ENCODE results near the gene CYBA. TPM values are rescaled to one million over a fixed set of nuclear protein-coding genes. Genes with fewer than 3 reads are reported as not detected.

CYBA gene
- total and polyA plus RNA-seq, 2 of the 4 experiments (the other 2 are of a cell fraction) = 65.6 to 169 TPM

GRCh38 chr16:88645941-88646340 is 4.9 kb downstream of the CYBA start:
- Histone ChIP-seq H3K9ac (ENCODE audit: low read depth, low read length) (no peak overlapping the region), H3K27me3 (ENCODE audit: control insufficient read depth, insufficient read depth, low read length) (no peaks in the 10 kb centered on the region; the same call in 1 of the 2 replicates), H3K4ac (ENCODE audit: low read depth, low read length) (no peak overlapping the region), H2BK5ac (ENCODE audit: low read depth, low read length, poor library complexity, severe bottlenecking) (no peak overlapping the region), H2BK15ac (ENCODE audit: low read depth, low read length) (no peak overlapping the region), H3K4me3 (ENCODE audit: insufficient read depth, low read depth, low read length) (no peak overlapping the region), H2BK120ac (ENCODE audit: low read depth, low read length) (no peak overlapping the region), H4K20me1 (ENCODE audit: insufficient read depth, low read length) (peaks cover 6% of the 10 kb centered on the region), H2AFZ (replicated peaks; ENCODE audit: low read length, poor library complexity) (no peak overlapping the region), H3K9me3 (ENCODE audit: control insufficient read depth, insufficient read depth, low read length) (no peaks in the 10 kb centered on the region), H3K23ac (ENCODE audit: low read depth, low read length) (no peak overlapping the region), H3K56ac (ENCODE audit: extremely low read depth, insufficient read depth, low read length) (no peak overlapping the region), H3K36me3 (ENCODE audit: control insufficient read depth, insufficient read depth, low read length) (peaks cover 3% of the 10 kb centered on the region), H3K4me1 (ENCODE audit: control insufficient read depth, insufficient read depth, low read length) (no peaks in the 10 kb centered on the region), H3K14ac (replicated peaks; ENCODE audit: low read depth, low read length) (no peak overlapping the region), H2BK20ac (ENCODE audit: low read depth, low read length) (no peak overlapping the region), H3K18ac (ENCODE audit: low read depth, low read length) (no peak overlapping the region), H4K91ac (ENCODE audit: insufficient read depth, low read depth, low read length) (no peak overlapping the region), H4K5ac (ENCODE audit: low read depth, low read length) (no peak overlapping the region), H3K79me1 (ENCODE audit: low read depth in 1 of 2, low read length in 2 of 2) (peaks cover 0 to 15% of the 10 kb centered on the region in 2 experiments; a peak in 1 of 4 replicates), H4K8ac (ENCODE audit: low read depth in 2 of 2, low read length in 2 of 2) (no peak overlapping the region), H2AK5ac (ENCODE audit: low read depth, low read length) (no peak overlapping the region), H3K27ac (ENCODE audit: insufficient read depth, low read length) (no peak overlapping the region), H3K4me2 (ENCODE audit: low read depth, low read length) (no peak overlapping the region), H2AK9ac (replicated peaks; ENCODE audit: low read depth, low read length, poor library complexity) (no peak overlapping the region), H3K9me1 (ENCODE audit: insufficient read depth, low read length) (no peaks in the 10 kb centered on the region)
- DNase-seq (no peak), ATAC-seq (ENCODE audit: low read depth) (no peak)
- ChIA-PET CTCF (no interaction called here), POLR2A (ENCODE audit: unreplicated experiment) (interaction anchor here (0.5 kb wide), 1 partner anchor 15 kb away, joined by 3 read pairs; no protein-coding TSS in a partner anchor)
- intact Hi-C loops (cut with micrococcal nuclease) (no loop called here), dilution Hi-C loops (cut with HindIII; ENCODE audit: low sequenced_read_pairs, unreplicated experiment) (no loop called here), in situ Hi-C loops (cut with MboI; ENCODE audit: low sequenced_read_pairs) (no loop called here)
- TF ChIP-seq CHD1 (IDR thresholded peaks at IDR 0.05; ENCODE audit: low read depth, low read length) (no peak), FOS (IDR thresholded peaks at IDR 0.05; ENCODE audit: low read depth, low read length) (no peak), ELK1 (IDR thresholded peaks at IDR 0.05; ENCODE audit: borderline replicate concordance, low read depth, low read length) (no peak), MAFK (IDR thresholded peaks at IDR 0.05; ENCODE audit: low read depth, low read length) (no peak), NFE2L2 (IDR thresholded peaks at IDR 0.05; ENCODE audit: low read depth, low read length) (no peak), MAZ (IDR thresholded peaks at IDR 0.05; ENCODE audit: borderline replicate concordance, low read depth, low read length) (no peak), RAD21 (IDR thresholded peaks at IDR 0.05; ENCODE audit: low read length) (no peak), BHLHE40 (IDR thresholded peaks at IDR 0.05; ENCODE audit: low read depth, low read length) (no peak), CTCF (conservative IDR thresholded peaks at IDR 0.05; ENCODE audit: low read depth, low read length) (no peak), POLR2A (IDR thresholded peaks at IDR 0.05; ENCODE audit: low read depth, low read length) (no peak), RFX5 (IDR thresholded peaks at IDR 0.05; ENCODE audit: low read depth, low read length) (no peak), USF2 (IDR thresholded peaks at IDR 0.05; ENCODE audit: low read depth, low read length) (no peak), RCOR1 (IDR thresholded peaks at IDR 0.05; ENCODE audit: insufficient replicate concordance, low read length) (no peak)
- no TSS peak for BruUV-seq (replicated peaks)
- 87% methylated on average over 19 of the region's 23 CpGs; no CpG with 5 or more reads in 1 of the 2 experiments for WGBS, 2 experiments (ENCODE audit: extremely low coverage in 2 of 2, insufficient read length in 1 of 2)

Data from IMR-90 (cell line).